PFSK-1 (cell line): ENCODE data around the gene NCKAP1.

Experiments used
- POLR2AphosphoS5 ChIP-seq: IDR thresholded peaks from 2 replicates; pipeline ENCODE4 v1.6.1; 2012; ENCODE audit warnings: low read depth, mild to moderate bottlenecking, control low read depth, low read length, moderate library complexity
- SIN3A ChIP-seq: IDR thresholded peaks from 2 replicates; pipeline ENCODE4 v1.6.1; 2012; ENCODE audit warnings: mild to moderate bottlenecking, low read length, moderate library complexity, borderline replicate concordance; ENCODE audit not compliant: insufficient read depth
- TAF1 ChIP-seq: IDR thresholded peaks from 2 replicates; pipeline ENCODE4 v1.6.1; 2012; ENCODE audit warnings: low read length, control low read depth, borderline replicate concordance; ENCODE audit not compliant: insufficient read depth
- TF ChIP-seq, protein P1 (sequence below), 2 experiments: IDR thresholded peaks; 2 replicates each; pipeline versions ENCODE4 v1.6.1 to v1.8.0; 2011 to 2012; ENCODE audit warnings: low read depth in 2 of 2, low read length in 2 of 2, control low read depth in 1 of 2, inconsistent platforms in 1 of 2, mild to moderate bottlenecking in 1 of 2, moderate library complexity in 1 of 2; ENCODE audit not compliant: insufficient read depth in 1 of 2

GRCh38 chr2:182972548-182972942, 65.7 kb downstream of the NCKAP1 start:
- TF ChIP-seq SIN3A (no peak), POLR2AphosphoS5 (no peak), TAF1 (no peak)
- TF ChIP-seq, protein P1, sequence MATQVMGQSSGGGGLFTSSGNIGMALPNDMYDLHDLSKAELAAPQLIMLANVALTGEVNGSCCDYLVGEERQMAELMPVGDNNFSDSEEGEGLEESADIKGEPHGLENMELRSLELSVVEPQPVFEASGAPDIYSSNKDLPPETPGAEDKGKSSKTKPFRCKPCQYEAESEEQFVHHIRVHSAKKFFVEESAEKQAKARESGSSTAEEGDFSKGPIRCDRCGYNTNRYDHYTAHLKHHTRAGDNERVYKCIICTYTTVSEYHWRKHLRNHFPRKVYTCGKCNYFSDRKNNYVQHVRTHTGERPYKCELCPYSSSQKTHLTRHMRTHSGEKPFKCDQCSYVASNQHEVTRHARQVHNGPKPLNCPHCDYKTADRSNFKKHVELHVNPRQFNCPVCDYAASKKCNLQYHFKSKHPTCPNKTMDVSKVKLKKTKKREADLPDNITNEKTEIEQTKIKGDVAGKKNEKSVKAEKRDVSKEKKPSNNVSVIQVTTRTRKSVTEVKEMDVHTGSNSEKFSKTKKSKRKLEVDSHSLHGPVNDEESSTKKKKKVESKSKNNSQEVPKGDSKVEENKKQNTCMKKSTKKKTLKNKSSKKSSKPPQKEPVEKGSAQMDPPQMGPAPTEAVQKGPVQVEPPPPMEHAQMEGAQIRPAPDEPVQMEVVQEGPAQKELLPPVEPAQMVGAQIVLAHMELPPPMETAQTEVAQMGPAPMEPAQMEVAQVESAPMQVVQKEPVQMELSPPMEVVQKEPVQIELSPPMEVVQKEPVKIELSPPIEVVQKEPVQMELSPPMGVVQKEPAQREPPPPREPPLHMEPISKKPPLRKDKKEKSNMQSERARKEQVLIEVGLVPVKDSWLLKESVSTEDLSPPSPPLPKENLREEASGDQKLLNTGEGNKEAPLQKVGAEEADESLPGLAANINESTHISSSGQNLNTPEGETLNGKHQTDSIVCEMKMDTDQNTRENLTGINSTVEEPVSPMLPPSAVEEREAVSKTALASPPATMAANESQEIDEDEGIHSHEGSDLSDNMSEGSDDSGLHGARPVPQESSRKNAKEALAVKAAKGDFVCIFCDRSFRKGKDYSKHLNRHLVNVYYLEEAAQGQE (IDR thresholded peaks at IDR 0.05; ENCODE audit: insufficient read depth in 1 of 2, low read depth in 2 of 2, low read length in 2 of 2): no peak
